ENCODE measurements around the gene CCDC9.
"Not testable (repeated sequence)": the region's sequence is repeated elsewhere in the genome, so short reads cannot be mapped to it uniquely, and the experiment has no call there.

The CCDC9 gene

GRCh38 chr19:47300867-47301266 lies 44.5 kb downstream of the CCDC9 start:
- not testable (repeated sequence) for DNase-seq (ENCODE audit: low spot score)

GRCh38 chr19:47302249-47302648 lies 45.9 kb downstream of the CCDC9 start:
- DNase-seq (ENCODE audit: low spot score), result no peak

- DNase-seq (ENCODE audit: low spot score), result no peak
Measured at GRCh38 chr19:47303966-47304365, 47.6 kb downstream of the CCDC9 start.

- DNase-seq (ENCODE audit: low spot score), result no peak
Measured at GRCh38 chr19:47305309-47305751, 49.0 kb downstream of the CCDC9 start.

GRCh38 chr19:47306303-47306702 lies 50.0 kb downstream of the CCDC9 start:
- no peak for DNase-seq (ENCODE audit: low spot score)

GRCh38 chr19:47309038-47309437 lies 52.7 kb downstream of the CCDC9 start:
- DNase-seq (ENCODE audit: low spot score), result no peak

- no peak for DNase-seq (ENCODE audit: low spot score)
Measured at GRCh38 chr19:47309608-47310007, 53.3 kb downstream of the CCDC9 start, which contains the start of gene C5AR1. C5AR1 (plus strand) TSS chr19:47309861; CDS start chr19:47309896, 35 bp downstream.

- DNase-seq (ENCODE audit: low spot score), result no peak
Measured at GRCh38 chr19:47310323-47310722, 54.0 kb downstream of the CCDC9 start.

- no peak for DNase-seq (ENCODE audit: low spot score)
Measured at GRCh38 chr19:47310819-47311218, 54.5 kb downstream of the CCDC9 start.

GRCh38 chr19:47312366-47313006 lies 56.2 kb downstream of the CCDC9 start:
- no peak for DNase-seq (ENCODE audit: low spot score)

GRCh38 chr19:47313754-47314295 lies 57.5 kb downstream of the CCDC9 start:
- DNase-seq (ENCODE audit: low spot score), result no peak

- DNase-seq (ENCODE audit: low spot score), result no peak
Measured at GRCh38 chr19:47315125-47315821, 58.9 kb downstream of the CCDC9 start.

- DNase-seq (ENCODE audit: low spot score), result no peak
Measured at GRCh38 chr19:47316513-47316912, 60.2 kb downstream of the CCDC9 start.

GRCh38 chr19:47319923-47320871 lies 63.9 kb downstream of the CCDC9 start:
- no peak for DNase-seq (ENCODE audit: low spot score)
